ENCODE measurements around the gene EXOC8. TPM values are rescaled to one million over a fixed set of nuclear protein-coding genes. Genes with fewer than 3 reads are reported as not detected.

EXOC8 gene
- total and polyA plus RNA-seq, 2 of the 13 experiments (the other 11 are each of a cell fraction or from before 2014, with no cell fraction given): 2.1 to 7.9 TPM

DNA sequence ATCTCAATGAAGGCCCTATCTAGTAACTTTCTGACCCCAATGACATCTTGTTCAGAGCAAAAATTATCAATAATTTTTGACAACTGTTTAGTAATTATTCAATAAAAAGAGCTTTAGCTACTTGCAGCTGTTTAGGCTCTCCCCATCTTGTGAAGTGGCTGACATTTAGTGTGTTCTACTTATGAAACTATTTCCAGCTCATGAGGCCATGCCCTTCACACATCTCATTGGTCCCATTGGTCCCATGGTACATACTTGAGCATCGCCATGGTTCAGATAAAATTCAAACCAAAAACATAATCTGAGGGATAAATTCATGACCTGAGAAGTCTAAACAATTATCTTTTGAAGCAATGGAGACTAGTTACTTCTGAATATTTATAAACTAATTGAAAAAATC is 24.7 kb upstream of the EXOC8 start:
- peaks cover 7% of the 10 kb centered on the region; the same call in 1 of the 2 replicates for H3K4me1 ChIP-seq (ENCODE audit: insufficient read depth, low read length)
- TF ChIP-seq, protein P1, sequence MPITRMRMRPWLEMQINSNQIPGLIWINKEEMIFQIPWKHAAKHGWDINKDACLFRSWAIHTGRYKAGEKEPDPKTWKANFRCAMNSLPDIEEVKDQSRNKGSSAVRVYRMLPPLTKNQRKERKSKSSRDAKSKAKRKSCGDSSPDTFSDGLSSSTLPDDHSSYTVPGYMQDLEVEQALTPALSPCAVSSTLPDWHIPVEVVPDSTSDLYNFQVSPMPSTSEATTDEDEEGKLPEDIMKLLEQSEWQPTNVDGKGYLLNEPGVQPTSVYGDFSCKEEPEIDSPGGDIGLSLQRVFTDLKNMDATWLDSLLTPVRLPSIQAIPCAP (CRISPR knock-in tag; IDR thresholded peaks at IDR 0.05; ENCODE audit: low read depth): no peak
- TF ChIP-seq ARID3A (IDR thresholded peaks at IDR 0.05; ENCODE audit: low read depth, low read length) (no peak), PAX8 (CRISPR knock-in tag; IDR thresholded peaks at IDR 0.05; ENCODE audit: borderline replicate concordance) (no peak), NFE2L1 (CRISPR knock-in tag; IDR thresholded peaks at IDR 0.05; ENCODE audit: borderline replicate concordance) (no peak), YEATS4 (CRISPR knock-in tag; IDR thresholded peaks at IDR 0.05; ENCODE audit: borderline replicate concordance) (no peak), ATF5 (CRISPR knock-in tag; IDR thresholded peaks at IDR 0.05; ENCODE audit: low read depth) (no peak), THAP11 (CRISPR knock-in tag; IDR thresholded peaks at IDR 0.05) (no peak), GLI4 (CRISPR knock-in tag; IDR thresholded peaks at IDR 0.05; ENCODE audit: borderline replicate concordance) (no peak), ZNF432 (CRISPR knock-in tag; IDR thresholded peaks at IDR 0.05; ENCODE audit: borderline replicate concordance) (no peak)
- TF ChIP-seq, protein P2, sequence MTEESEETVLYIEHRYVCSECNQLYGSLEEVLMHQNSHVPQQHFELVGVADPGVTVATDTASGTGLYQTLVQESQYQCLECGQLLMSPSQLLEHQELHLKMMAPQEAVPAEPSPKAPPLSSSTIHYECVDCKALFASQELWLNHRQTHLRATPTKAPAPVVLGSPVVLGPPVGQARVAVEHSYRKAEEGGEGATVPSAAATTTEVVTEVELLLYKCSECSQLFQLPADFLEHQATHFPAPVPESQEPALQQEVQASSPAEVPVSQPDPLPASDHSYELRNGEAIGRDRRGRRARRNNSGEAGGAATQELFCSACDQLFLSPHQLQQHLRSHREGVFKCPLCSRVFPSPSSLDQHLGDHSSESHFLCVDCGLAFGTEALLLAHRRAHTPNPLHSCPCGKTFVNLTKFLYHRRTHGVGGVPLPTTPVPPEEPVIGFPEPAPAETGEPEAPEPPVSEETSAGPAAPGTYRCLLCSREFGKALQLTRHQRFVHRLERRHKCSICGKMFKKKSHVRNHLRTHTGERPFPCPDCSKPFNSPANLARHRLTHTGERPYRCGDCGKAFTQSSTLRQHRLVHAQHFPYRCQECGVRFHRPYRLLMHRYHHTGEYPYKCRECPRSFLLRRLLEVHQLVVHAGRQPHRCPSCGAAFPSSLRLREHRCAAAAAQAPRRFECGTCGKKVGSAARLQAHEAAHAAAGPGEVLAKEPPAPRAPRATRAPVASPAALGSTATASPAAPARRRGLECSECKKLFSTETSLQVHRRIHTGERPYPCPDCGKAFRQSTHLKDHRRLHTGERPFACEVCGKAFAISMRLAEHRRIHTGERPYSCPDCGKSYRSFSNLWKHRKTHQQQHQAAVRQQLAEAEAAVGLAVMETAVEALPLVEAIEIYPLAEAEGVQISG (CRISPR knock-in tag; IDR thresholded peaks at IDR 0.05): no peak
- CTCF ChIA-PET (ENCODE audit: low intra/inter-chr PET ratio, low total read pairs): no interaction called here
- BruUV-seq (replicated peaks): no TSS peak
- H3K9ac ChIP-seq (ENCODE audit: insufficient read depth, low read depth, low read length): no peak overlapping the region
- no peaks in the 10 kb centered on the region for H3K79me2 ChIP-seq (ENCODE audit: insufficient read depth, low read length)
- 95% methylated on average over 1 of the region's 1 CpG for WGBS (ENCODE audit: low lambda C conversion rate)
- ATAC-seq: no peak
- in situ Hi-C loops (cut with HindIII; ENCODE audit: extremely low pct_ligation_motif_present, low pct_unique_long_range_greater_than_20kb) (no loop called here), intact Hi-C loops (cut with micrococcal nuclease; ENCODE audit: unreplicated experiment) (no loop called here)
- no peaks in the 10 kb centered on the region for H3K9me3 ChIP-seq (ENCODE audit: low read length)
- no peak overlapping the region for H3K27ac ChIP-seq (ENCODE audit: extremely low read length, insufficient read depth, low read length)
- no peaks in the 10 kb centered on the region for H4K20me1 ChIP-seq (ENCODE audit: insufficient read depth, low read length)
- no peak overlapping the region for H3K4me3 ChIP-seq (replicated peaks in 1 of 3; ENCODE audit: insufficient read depth in 1 of 3, low read depth in 2 of 3, low read length in 3 of 3)
- H2AFZ ChIP-seq (ENCODE audit: low read length): no peak overlapping the region
- POLR2A ChIA-PET: no interaction called here
- FAIRE-seq: no peak
- H3K36me3 ChIP-seq (replicated peaks in 1 of 2; ENCODE audit: control insufficient read depth in 1 of 2, insufficient read depth in 2 of 2, low read length in 2 of 2): peaks cover 1 to 37% of the 10 kb centered on the region in 2 experiments
- H3K4me2 ChIP-seq (ENCODE audit: low read depth, low read length): no peak overlapping the region
- no peak for DNase-seq (ENCODE audit: low spot score)
- no peaks in the 10 kb centered on the region for H3K27me3 ChIP-seq (ENCODE audit: control insufficient read depth in 1 of 2, insufficient read depth in 2 of 2, low read length in 2 of 2)

Measured in HepG2 (cell line).